ENCODE results near the gene SPO11.
A peak's percentile ranks its signal among the peaks of the same experiment; 100 is the strongest.
"Not testable (repeated sequence)": the region's sequence is repeated elsewhere in the genome, so short reads cannot be mapped to it uniquely, and the experiment has no call there.

The SPO11 gene

GRCh38 chr20:57347393-57347792 lies 17.8 kb downstream of the SPO11 start:
- DNase-seq: no peak

GRCh38 chr20:57348200-57348921 lies 18.8 kb downstream of the SPO11 start:
- not testable (repeated sequence) for DNase-seq

GRCh38 chr20:57348922-57349574 lies 19.4 kb downstream of the SPO11 start:
- DNase-seq: not testable (repeated sequence)

- DNase-seq: no peak
Measured at GRCh38 chr20:57350081-57350710, 20.6 kb downstream of the SPO11 start.

GRCh38 chr20:57350726-57351041 lies 21.1 kb downstream of the SPO11 start:
- not testable (repeated sequence) for DNase-seq

- DNase-seq: peak; percentile 88
Measured at GRCh38 chr20:57351042-57351783, 21.6 kb downstream of the SPO11 start, which contains the start of gene RAE1. Gene RAE1 (plus strand): TSS chr20:57351255. CDS start chr20:57354039, 2,784 bp downstream.

GRCh38 chr20:57352305-57352704 lies 22.7 kb downstream of the SPO11 start:
- DNase-seq: no peak

- DNase-seq: no peak
Measured at GRCh38 chr20:57353351-57353750, 23.7 kb downstream of the SPO11 start.

- no peak for DNase-seq
Measured at GRCh38 chr20:57361517-57361916, 31.9 kb downstream of the SPO11 start.

- no peak for DNase-seq
Measured at GRCh38 chr20:57364451-57364850, 34.8 kb downstream of the SPO11 start.

- DNase-seq: no peak
Measured at GRCh38 chr20:57369596-57369995, 40.0 kb downstream of the SPO11 start.

GRCh38 chr20:57370316-57370715 lies 40.7 kb downstream of the SPO11 start:
- no peak for DNase-seq

- no peak for DNase-seq
Measured at GRCh38 chr20:57371363-57371762, 41.8 kb downstream of the SPO11 start.

- DNase-seq: no peak
Measured at GRCh38 chr20:57372157-57372556, 42.6 kb downstream of the SPO11 start.

GRCh38 chr20:57372581-57373350 lies 43.2 kb downstream of the SPO11 start:
- DNase-seq: no peak

- no peak for DNase-seq
Measured at GRCh38 chr20:57374343-57374930, 44.8 kb downstream of the SPO11 start.

GRCh38 chr20:57374931-57375651 lies 45.5 kb downstream of the SPO11 start:
- DNase-seq: no peak

- no peak for DNase-seq
Measured at GRCh38 chr20:57375652-57376230, 46.1 kb downstream of the SPO11 start.

GRCh38 chr20:57377350-57377749 lies 47.7 kb downstream of the SPO11 start:
- no peak for DNase-seq

- no peak for DNase-seq
Measured at GRCh38 chr20:57378107-57378506, 48.5 kb downstream of the SPO11 start.

GRCh38 chr20:57378646-57379262 lies 49.2 kb downstream of the SPO11 start:
- DNase-seq: no peak

Data from activated CD4-positive, alpha-beta T cell treated with anti-CD3 and anti-CD28 coated beads, Interleukin-2, amount 50 U/mL, for 1 hour (primary cell).